Bronchial epithelial cell (primary cell): ENCODE results near the gene CDK14. TPM values are rescaled to one million over a fixed set of nuclear protein-coding genes. Genes with fewer than 3 reads are reported as not detected.

Source experiments
- DNase-seq: peaks from one replicate; pipeline ENCODE4 v3.0.0-alpha.2; 2010; ENCODE audit warnings: low read depth
- FAIRE-seq: peaks from 2 replicates; lab custom pipeline; 2011; peaks lifted over from hg19 to GRCh38; lab: Jason Lieb, UNC
- H3K27me3 ChIP-seq: 2 replicates; pipeline ENCODE4 v1.5.1; 2011; ENCODE audit warnings: low read length; ENCODE audit not compliant: control insufficient read depth, insufficient read depth
- H3K36me3 ChIP-seq: 2 replicates; pipeline ENCODE4 v1.5.1; 2011; ENCODE audit warnings: low read length; ENCODE audit not compliant: control insufficient read depth, insufficient read depth
- H3K4me3 ChIP-seq: 2 replicates; pipeline ENCODE4 v1.5.1; 2011; ENCODE audit warnings: mild to moderate bottlenecking, low read depth, low read length, control low read depth
- total RNA-seq: library from RNA; depleted of rRNA; stranded (reverse); fragments of >200 nt; gene quantifications from 2 replicates; pipeline ENCODE4 v1.2.1, GENCODE V29; 2014
- TF ChIP-seq, protein P1 (sequence below): IDR thresholded peaks from 2 replicates; pipeline ENCODE4 v1.5.1; 2011; ENCODE audit warnings: mild to moderate bottlenecking, moderate library complexity, low read length, control low read depth, inconsistent platforms; ENCODE audit not compliant: insufficient read depth, severe bottlenecking

CDK14 gene
- total RNA-seq, 1 donor from 2014 or later: 8.7 TPM

GRCh38 chr7:91019686-91020385 is 423.7 kb downstream of the CDK14 start:
- H3K36me3 ChIP-seq: no peaks in the 10 kb centered on the region
- H3K4me3 ChIP-seq: no peak overlapping the region
- no peaks in the 10 kb centered on the region for H3K27me3 ChIP-seq
- FAIRE-seq (no peak), DNase-seq (no peak)
- TF ChIP-seq, protein P1, sequence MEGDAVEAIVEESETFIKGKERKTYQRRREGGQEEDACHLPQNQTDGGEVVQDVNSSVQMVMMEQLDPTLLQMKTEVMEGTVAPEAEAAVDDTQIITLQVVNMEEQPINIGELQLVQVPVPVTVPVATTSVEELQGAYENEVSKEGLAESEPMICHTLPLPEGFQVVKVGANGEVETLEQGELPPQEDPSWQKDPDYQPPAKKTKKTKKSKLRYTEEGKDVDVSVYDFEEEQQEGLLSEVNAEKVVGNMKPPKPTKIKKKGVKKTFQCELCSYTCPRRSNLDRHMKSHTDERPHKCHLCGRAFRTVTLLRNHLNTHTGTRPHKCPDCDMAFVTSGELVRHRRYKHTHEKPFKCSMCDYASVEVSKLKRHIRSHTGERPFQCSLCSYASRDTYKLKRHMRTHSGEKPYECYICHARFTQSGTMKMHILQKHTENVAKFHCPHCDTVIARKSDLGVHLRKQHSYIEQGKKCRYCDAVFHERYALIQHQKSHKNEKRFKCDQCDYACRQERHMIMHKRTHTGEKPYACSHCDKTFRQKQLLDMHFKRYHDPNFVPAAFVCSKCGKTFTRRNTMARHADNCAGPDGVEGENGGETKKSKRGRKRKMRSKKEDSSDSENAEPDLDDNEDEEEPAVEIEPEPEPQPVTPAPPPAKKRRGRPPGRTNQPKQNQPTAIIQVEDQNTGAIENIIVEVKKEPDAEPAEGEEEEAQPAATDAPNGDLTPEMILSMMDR: no peak

DNA sequence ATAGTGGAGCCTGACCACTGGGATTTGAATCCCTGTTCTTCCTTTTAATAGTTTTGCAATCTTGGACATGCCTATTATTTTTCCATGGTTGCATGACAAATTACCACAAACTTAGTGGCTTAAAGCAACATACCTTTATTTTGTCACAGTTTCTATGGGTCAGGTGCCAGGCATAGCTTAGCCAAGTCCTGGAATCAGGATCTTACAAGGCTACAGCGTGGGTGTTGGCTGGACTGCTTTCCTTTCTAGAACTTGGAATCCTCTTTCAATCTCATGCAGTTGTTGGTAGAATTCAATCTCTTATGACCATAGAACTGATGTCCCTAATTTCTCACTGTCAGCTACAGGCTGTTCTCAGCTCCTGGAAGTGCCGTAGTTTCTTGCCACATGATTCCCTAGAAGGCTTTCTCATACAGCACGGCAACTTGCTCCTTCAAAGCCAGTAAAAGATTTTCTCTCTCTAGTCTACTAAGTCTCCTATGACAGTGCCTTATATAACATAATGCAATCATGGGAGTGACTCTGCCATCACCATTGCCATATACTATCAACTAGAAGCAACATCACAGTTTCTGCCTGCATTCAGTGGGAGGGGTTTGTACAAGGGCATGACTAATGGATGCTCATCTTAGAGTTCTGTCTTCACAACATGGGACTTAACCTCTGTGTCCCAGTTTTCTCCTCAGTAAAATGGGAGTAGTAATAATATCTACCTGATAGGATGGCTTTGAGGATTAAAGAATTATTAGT is 424.7 kb downstream of the CDK14 start:
- no peak overlapping the region for H3K4me3 ChIP-seq
- DNase-seq: peak; percentile 26
- peak; percentile 75 for FAIRE-seq
- no peaks in the 10 kb centered on the region for H3K27me3 ChIP-seq
- TF ChIP-seq, protein P1: no peak
- H3K36me3 ChIP-seq: no peaks in the 10 kb centered on the region

DNA sequence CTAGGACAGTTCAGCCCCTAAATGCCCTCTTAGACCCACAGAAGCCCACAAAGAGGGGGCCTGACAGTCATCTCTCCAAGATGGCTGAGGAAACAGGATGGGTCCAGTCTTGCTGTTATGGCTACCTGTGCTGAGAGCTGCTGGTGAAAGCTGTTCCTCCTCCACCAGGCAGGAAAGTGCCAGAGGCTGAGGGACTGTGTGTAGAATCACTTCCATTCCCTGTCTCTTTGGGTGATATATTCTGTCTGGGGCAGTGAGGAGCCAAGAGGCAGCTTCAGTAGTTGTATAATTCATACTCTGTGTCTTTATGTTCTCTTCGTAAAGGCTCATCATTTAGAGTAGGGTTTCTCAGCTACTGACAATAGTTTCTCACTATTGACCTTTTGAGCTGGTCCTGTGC is 425.8 kb downstream of the CDK14 start:
- TF ChIP-seq, protein P1: no peak
- H3K27me3 ChIP-seq: no peaks in the 10 kb centered on the region
- no peak for FAIRE-seq
- H3K4me3 ChIP-seq: no peak overlapping the region
- H3K36me3 ChIP-seq: no peaks in the 10 kb centered on the region
- no peak for DNase-seq

DNA sequence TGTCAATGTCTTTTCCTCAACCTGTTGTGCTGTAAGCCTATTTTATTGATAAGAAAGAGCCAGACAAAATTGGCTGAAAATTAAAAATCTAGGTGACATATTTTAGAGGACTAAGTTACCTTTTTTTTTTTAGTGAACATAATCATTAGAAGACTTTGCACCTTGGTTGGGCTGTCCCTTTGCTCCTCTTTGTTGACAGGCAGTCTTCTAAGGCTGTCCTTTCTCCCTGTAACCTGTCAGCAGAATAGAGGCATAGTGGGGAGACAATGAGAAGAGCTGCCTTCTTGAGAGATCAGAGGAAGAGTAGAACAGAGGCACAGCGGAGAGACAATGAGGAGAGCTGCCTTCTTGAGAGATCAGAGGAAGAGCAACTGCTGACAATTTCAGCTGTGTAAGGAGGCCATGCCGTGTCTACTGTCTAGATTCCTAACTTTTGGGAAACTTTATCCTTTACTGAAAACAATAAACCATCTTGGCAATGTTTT is 429.8 kb downstream of the CDK14 start:
- Histone ChIP-seq H3K4me3 (no peak overlapping the region), H3K36me3 (no peaks in the 10 kb centered on the region), H3K27me3 (no peaks in the 10 kb centered on the region)
- DNase-seq (no peak), FAIRE-seq (no peak)
- TF ChIP-seq, protein P1: no peak

DNA sequence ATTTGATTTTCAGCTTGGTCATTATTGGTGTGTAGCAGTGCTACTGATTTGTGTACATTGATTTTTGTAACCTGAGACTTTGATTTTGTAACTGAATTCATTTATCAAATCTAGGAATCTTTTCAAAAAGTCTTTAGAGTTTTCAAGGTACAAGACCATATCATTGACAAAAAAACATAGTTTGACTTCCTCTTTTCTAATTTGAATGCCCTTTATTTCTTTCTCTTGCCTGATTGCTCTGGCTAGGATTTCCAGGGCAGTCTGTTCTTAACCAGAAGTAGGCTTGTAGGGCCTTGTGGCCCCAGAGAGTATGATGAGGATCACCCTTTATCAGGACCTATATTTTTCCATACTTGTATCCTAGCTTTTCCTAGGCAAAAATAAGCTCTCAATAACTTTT is 433.6 kb downstream of the CDK14 start:
- no peaks in the 10 kb centered on the region for H3K36me3 ChIP-seq
- FAIRE-seq (no peak), DNase-seq (no peak)
- H3K27me3 ChIP-seq: no peaks in the 10 kb centered on the region
- no peak overlapping the region for H3K4me3 ChIP-seq
- TF ChIP-seq, protein P1: no peak
